NCI-H774 (cell line): ENCODE results near the gene UBXN4.
"Not testable (repeated sequence)": the region's sequence is repeated elsewhere in the genome, so short reads cannot be mapped to it uniquely, and the experiment has no call there.

Experiments
- DNase-seq: peaks from one replicate; lab custom pipeline; 2025; lab: John Stamatoyannopoulos, UW

UBXN4 gene

DNA sequence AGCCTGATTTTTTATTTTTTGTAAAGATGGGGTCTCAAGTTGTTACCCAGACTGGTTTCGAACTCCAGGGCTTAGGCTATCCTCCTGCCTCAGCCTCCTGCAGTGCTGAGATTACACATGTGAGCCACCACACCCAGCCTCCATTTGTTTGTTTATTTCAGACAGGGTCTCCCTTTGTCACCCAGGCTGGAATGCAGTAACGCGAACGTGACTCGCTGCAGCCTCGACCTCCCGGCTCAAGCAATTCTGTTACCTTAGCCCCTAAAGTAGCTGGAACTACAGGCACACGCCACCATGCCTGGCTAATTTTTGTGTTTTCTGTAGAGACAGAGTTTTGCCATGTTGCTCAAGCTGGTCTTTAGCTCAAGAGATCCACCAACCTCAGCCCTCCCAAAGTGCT lies 27.2 kb downstream of the UBXN4 start:
- DNase-seq = no peak

DNA sequence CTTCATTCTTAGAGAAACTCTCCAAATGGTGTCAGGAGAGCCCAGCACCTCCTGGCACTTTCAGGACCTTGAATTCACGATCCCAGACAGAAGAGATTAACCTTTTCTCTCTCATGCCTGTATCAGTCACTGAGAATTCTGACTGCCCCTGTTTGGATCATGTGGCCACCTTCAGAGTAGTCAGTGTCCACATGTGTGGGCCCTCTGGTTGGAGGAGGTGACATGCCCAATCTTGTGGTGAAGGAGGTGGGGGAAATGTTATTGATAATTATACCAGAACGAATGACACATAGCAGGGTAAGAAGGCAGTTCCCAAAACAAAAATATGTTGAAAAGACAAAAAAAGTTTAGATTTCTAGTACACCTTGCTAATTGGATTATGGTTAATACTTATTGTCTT lies 31.7 kb downstream of the UBXN4 start:
- no peak for DNase-seq

GRCh38 chr2:135773917-135774316 lies 32.3 kb downstream of the UBXN4 start:
- no peak for DNase-seq

DNA sequence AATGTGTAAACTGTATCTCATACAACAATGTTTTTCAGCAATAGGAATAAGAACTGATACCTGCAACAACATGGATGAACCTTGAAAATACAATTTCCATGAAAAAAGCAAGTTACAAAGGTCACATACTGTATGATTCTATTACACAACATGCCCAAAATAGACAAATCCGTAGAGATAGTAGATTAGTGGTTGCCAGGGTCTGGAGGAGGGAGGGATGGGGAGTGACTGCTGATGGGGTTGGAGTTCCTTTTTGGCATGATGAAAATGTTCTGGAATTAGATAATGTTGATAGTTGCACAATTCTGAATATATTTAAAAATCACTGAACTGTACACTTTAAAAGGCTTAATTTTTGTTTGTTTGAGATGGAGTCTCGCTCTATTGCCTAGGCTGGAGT lies 33.8 kb downstream of the UBXN4 start:
- DNase-seq = no peak

DNA sequence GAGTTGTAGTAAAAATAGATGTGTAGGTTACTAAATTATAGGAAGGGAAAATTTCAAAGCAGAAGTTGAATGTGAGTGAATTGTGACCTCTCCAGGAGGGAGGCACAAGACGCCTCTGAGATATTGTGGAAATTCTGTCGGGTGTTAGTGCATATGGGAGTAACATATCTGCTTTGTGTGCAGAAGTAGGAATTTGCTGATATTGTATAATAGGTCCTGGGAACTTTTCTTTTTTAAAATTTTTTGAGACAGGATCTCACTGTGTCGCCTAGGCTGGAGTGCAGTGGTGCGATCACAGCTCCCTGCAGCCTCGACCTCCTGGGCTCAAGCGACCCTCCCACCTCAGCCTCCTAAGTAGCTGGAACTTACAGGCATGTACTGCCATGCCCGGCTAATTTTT lies 34.7 kb downstream of the UBXN4 start:
- no peak for DNase-seq

DNA sequence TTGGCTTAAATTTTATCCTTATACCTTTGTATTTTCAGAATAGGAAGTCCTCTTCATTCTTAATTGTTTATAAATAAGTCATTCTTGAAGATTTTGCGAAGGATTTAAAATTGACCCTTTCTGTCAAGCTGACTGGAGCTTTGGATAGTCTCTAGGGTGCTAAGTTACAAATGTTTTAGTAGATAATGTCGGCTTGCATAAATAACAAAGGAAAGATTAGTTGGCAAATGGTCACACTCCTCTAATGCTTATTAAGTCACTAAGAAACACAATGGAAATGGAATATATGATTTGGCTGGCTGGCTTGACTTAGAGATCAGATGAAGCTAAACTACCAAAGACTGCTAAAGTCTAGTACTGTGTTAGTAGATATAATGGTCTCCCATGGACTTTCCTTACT lies 40.6 kb downstream of the UBXN4 start:
- DNase-seq = no peak

DNA sequence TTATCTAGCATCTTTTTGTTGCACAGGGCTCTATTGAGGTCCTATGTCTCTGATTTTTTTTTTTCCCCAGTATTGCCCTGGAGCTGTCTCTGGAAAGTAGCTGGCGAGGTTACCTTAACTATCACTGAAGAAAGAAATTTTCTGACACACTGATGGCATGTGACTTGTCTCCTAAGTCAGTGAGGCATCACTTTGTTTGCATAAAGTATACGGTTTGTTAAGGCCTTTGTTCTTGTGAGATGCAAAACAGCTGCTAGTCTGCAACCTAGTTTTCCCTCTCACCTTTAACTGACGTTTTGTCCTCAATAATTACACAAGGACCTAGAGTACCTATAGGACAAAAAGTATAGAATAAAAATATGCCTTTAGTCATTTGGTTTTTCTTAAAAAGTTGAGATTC lies 41.8 kb downstream of the UBXN4 start:
- no peak for DNase-seq

DNA sequence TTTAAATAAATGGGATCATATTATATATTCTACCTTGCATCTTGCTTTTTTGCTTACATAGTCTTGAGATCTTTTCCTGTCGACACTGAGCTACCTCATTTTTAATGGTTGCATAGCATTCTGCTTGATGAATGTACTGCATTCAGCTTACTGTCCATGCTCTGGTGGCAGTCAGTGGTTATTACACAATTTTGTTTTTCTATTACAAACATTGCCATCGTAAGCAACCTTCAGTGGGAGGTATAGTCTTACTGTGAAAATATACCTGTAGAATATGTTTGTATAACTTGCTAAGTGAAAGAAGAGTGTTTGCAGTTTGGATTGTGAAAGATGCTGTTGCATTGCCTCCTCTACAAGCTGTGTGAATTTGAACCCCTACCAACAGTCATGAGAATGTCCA lies 43.4 kb downstream of the UBXN4 start:
- no peak for DNase-seq

- no peak for DNase-seq
Measured at GRCh38 chr2:135786823-135787222, 45.2 kb downstream of the UBXN4 start.

GRCh38 chr2:135790423-135790822 lies 48.8 kb downstream of the UBXN4 start:
- DNase-seq = no peak

DNA sequence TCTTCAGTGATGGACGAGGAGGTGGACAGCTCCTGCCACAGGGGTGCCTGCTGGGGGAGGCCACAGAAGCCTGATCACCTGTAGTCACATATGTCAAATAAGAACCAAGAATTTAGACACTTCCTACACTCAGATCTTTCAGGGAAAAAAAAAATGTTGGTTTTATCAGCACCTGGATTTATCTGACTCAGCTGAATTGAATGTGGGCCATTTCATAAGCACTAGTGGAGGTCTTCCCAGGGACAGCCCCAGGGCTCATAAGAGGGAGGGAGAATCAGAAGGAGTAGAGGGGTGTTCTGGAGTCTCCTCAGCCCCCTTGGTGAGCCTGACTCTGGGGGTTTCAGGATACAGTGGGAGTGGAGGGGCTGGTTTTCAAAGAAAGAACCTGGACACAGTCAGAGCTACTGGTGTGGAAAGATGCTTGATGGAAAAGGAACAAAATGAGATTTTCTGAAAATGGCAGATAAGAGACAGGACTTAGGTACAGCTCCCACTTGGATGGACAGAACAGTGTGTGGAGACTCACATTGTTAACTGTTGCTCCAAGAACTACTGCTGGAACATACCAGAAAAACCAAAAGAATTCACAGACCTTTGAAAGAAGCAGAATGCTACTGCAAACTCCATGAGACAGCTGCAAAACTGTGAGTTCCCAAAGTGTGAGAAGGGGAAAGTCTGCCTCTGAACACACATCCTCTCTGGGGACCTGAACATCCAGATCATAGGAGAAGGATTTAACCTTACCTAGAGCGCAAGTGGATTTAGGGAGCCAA lies 49.9 kb downstream of the UBXN4 start:
- DNase-seq = no peak

GRCh38 chr2:135792401-135793150 lies 50.9 kb downstream of the UBXN4 start:
- no peak for DNase-seq

GRCh38 chr2:135795641-135796040 lies 54.0 kb downstream of the UBXN4 start:
- not testable (repeated sequence) for DNase-seq

DNA sequence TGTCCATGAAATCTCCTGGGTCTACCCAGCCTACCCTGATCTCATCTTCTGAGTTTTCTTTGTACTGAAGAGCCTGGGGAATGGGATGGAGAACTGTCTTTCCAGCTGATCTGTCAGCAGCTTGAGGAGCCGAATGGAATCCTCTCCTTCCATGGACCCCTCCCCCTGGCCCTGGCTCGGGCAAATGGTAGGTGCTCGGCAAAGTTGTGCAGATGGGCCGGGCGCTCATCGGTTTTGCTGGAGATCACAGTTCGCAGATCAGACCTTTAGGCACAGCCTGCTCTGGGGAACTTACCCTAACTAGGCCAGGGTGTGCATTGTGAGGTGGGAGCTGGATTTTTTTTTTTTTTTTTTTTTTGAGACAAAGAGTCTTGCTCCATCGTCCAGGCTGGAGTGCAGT lies 55.0 kb downstream of the UBXN4 start:
- no peak for DNase-seq

DNA sequence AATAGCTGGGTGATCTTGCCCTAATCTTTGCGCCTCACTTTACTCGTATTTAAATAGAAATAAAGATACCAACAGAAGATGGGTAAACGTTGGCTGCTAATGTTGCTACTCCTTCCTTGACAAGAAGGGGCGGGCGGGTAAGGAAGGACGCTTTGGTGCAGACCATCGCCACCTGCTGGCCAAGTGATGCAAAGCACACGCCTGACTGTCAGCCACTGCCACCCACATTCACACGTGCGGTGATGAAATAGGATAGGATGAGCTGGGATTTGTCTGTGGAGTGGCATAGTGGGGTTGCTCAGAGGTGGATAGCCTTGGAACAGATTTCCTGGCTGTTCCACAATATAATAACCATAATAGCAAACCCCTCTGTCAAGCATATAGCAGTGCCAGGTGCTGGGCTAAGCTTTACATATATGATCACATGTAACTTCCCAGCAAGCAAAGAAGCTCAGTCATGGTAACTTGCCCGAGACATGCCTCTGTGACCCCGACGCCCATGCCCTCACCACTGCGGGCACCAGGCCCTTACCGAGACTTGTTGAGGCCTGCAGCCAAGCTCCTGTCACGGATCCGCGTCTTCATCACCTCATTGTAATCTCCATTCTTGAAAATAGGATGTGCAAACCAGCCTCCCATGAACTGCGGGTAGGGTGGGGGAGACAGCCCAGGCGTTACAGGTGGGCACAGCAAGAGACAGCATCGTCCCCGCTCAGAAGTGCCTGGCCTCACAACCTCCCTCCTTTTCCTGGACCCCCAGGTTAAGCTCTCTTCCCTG lies 56.0 kb downstream of the UBXN4 start:
- peak; percentile 34 for DNase-seq

DNA sequence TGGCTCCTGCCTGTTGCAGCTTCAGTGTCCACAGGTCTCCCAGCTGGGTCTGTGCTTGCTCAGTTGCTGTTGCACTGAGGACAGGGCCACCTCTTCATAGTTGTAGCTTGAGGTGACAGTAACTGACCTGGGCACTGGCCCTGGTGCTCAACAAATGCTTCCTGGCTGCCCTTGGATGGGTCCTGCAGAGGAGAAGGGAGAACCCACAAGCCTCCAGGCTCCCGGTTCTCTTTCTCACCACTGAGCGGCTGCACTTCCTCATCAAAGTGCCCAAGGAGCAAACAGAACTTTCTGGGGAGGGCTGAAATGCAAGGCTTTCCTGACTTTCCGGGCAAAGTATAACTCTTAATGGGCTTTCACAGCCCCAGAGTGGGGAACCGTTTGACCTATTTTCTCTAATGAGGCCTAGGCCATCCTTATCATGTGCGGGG lies 56.6 kb downstream of the UBXN4 start:
- DNase-seq = no peak

DNA sequence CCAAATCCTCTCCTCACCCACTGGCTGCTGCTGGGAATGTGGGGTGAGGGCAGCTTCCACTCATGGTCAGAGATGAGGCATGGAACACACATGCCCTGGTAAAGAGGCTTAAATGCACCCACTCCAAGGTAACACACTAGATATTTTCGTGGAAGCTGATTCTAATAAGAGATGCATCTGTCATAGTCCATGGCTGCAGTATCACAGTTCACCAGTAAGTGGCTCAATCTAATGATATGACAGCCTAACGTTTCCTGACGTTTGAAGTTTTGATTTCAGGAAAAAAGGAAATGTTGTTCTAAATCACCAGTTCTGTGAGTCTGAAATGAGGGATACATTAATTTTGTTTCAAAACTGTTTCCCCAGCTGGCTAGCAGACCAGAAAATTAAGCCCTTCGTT lies 57.1 kb downstream of the UBXN4 start:
- DNase-seq = no peak

GRCh38 chr2:135799738-135800137 lies 58.1 kb downstream of the UBXN4 start:
- no peak for DNase-seq

- DNase-seq = no peak
Measured at GRCh38 chr2:135800513-135801460, 59.1 kb downstream of the UBXN4 start.

DNA sequence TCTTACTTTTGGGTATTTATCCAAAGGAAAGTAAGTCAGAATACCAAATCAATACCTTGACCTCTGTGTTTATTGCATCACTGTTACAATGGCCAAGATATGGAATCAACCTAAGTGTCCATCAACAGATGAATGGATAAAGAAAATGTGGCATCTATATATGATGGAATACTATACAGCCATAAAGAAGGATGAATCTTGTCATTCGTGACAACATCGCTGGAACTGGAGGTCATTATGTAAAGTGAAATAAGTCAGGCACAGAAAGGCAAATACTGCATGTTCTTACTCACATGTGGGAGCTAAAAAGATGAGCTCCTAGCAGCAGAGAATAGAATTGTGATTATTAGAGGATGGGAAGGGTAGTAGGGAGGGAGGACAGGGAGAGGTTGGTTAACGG lies 60.7 kb downstream of the UBXN4 start:
- DNase-seq = no peak

GRCh38 chr2:135803278-135803677 lies 61.6 kb downstream of the UBXN4 start:
- DNase-seq = no peak

DNA sequence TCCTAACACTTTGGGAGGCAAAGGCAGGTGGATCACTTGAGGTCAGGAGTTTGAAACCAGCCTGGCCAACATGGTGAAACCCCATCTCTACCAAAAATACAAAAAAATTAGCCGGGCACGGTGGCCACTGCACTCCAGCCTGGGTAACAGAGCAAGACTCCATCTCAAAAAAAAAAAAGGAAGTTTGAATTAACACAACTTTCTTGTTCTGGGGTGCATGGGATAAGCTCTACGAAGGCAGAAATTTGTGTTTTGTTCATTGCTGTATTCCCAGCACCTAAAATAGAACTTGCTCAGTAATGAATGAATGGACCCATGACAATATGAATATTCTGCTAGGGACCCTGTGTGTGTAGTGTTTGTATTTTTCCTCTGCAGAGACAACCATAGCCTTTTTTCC lies 66.2 kb downstream of the UBXN4 start:
- not testable (repeated sequence) for DNase-seq
